Naive thymus-derived CD4-positive, alpha-beta T cell (primary cell): Measurements from ENCODE around the gene PCDHGB4. TPM values are rescaled to one million over a fixed set of nuclear protein-coding genes. Genes with fewer than 3 reads are reported as not detected.
"Not testable (repeated sequence)": the region's sequence is repeated elsewhere in the genome, so short reads cannot be mapped to it uniquely, and the experiment has no call there.

Experiments
- ATAC-seq: fragments of 150-1000 bp; cut with Tn5 transposase; 2 replicates; pipeline ENCODE4 v1.10.0; 2021; ENCODE audit warnings: mild to moderate bottlenecking, moderate library complexity
- CTCF ChIA-PET: fragments of 350-600 bp; sonication (Branson Sonifier 250); formaldehyde crosslinking; loops from one replicate; lab custom pipeline; 2021; ENCODE audit warnings: antibody characterized with exemption; lab: Charles Lee
- POLR2A ChIA-PET: fragments of 350-600 bp; sonication (Branson Sonifier 250); formaldehyde crosslinking; loops from one replicate; lab custom pipeline; 2021; ENCODE audit warnings: antibody characterized with exemption, inconsistent platforms; lab: Charles Lee
- DNase-seq, 9 donors: peaks; one replicate each; pipeline versions ENCODE4 v3.0.0 to v3.0.0-alpha.2; 2020 to 2022; ENCODE audit warnings: mixed read lengths in 1 of 9
- H3K27ac ChIP-seq: one replicate; pipeline ENCODE4 v1.7.0; 2013; ENCODE audit warnings: mild to moderate bottlenecking, low read depth, low read length, moderate library complexity
- H3K27me3 ChIP-seq, 2 donors: one replicate each; pipeline ENCODE4 v1.7.0; 2013; ENCODE audit warnings: low read length in 2 of 2, mild to moderate bottlenecking in 2 of 2, moderate library complexity in 2 of 2; ENCODE audit not compliant: control insufficient read depth in 2 of 2, insufficient read depth in 2 of 2
- H3K36me3 ChIP-seq, 3 experiments: 1 replicate in 2 of 3; 2 replicates in 1 of 3; pipeline ENCODE4 v1.7.0; 2013; ENCODE audit warnings: low read length in 3 of 3, mild to moderate bottlenecking in 3 of 3, moderate library complexity in 1 of 3; ENCODE audit not compliant: insufficient read depth in 3 of 3, control insufficient read depth in 2 of 3
- H3K4me1 ChIP-seq, 2 donors: one replicate each; pipeline ENCODE4 v1.7.0; 2013; ENCODE audit warnings: low read length in 2 of 2, mild to moderate bottlenecking in 2 of 2, moderate library complexity in 1 of 2; ENCODE audit not compliant: control insufficient read depth in 2 of 2, insufficient read depth in 2 of 2
- H3K4me3 ChIP-seq: 2 replicates; pipeline ENCODE4 v1.7.0; 2013; ENCODE audit warnings: mild to moderate bottlenecking, low read length
- H3K9me3 ChIP-seq, 3 experiments: 1 replicate in 2 of 3; 2 replicates in 1 of 3; pipeline ENCODE4 v1.7.0; 2013; ENCODE audit warnings: low read length in 3 of 3; ENCODE audit not compliant: control insufficient read depth in 2 of 3
- H3K27ac Mint-ChIP-seq, 9 donors: one replicate each; pipeline ENCODE4 v1.8.0; 2020 to 2022; ENCODE audit warnings: mixed read lengths in 9 of 9, mild to moderate bottlenecking in 8 of 9, moderate library complexity in 5 of 9, inconsistent platforms in 2 of 9
- H3K27me3 Mint-ChIP-seq, 5 donors: one replicate each; pipeline ENCODE4 v1.8.0; 2021 to 2022; ENCODE audit warnings: mixed read lengths in 5 of 5, mild to moderate bottlenecking in 1 of 5
- H3K36me3 Mint-ChIP-seq, 5 donors: one replicate each; pipeline ENCODE4 v1.8.0; 2020 to 2022; ENCODE audit warnings: mixed read lengths in 5 of 5, mild to moderate bottlenecking in 3 of 5, inconsistent platforms in 1 of 5
- H3K4me1 Mint-ChIP-seq, 7 donors: one replicate each; pipeline ENCODE4 v1.8.0; 2020 to 2022; ENCODE audit warnings: mixed read lengths in 7 of 7, mild to moderate bottlenecking in 3 of 7, inconsistent platforms in 1 of 7
- H3K4me3 Mint-ChIP-seq, 10 donors: one replicate each; pipeline ENCODE4 v1.8.0; 2020 to 2022; ENCODE audit warnings: mild to moderate bottlenecking in 10 of 10, mixed read lengths in 10 of 10, moderate library complexity in 6 of 10, inconsistent platforms in 2 of 10
- H3K9me3 Mint-ChIP-seq, 11 donors: one replicate each; pipeline ENCODE4 v1.8.0; 2020 to 2022; ENCODE audit warnings: mixed read lengths in 11 of 11, mild to moderate bottlenecking in 4 of 11, inconsistent platforms in 1 of 11, moderate library complexity in 1 of 11
- intact Hi-C, 2 donors: fragments of 100-400 bp; cut with micrococcal nuclease; formaldehyde crosslinking; loops; one replicate each; pipeline ENCODE4 v1.15.1; 2023
- polyA plus RNA-seq, 2 donors: library from polyadenylated mRNA; unstranded; fragments of 300-500 nt; fragmentation: Illumina TruSeq; gene quantifications; one replicate each; pipeline ENCODE4 v1.2.3, GENCODE V29; 2021
- total RNA-seq, 6 experiments: library from RNA in 5 of 6; stranded (reverse) in 5 of 6; gene quantifications; 1 replicate in 5 of 6; 2 replicates in 1 of 6; pipeline ENCODE4 v1.2.3 and lab custom pipeline; 2021 to 2026

The PCDHGB4 gene
- total and polyA plus RNA-seq, 7 experiments from 2014 or later, result 0.08 to 0.27 (median 0.24) TPM; not detected in 3

- H3K36me3 Mint-ChIP-seq, result peaks cover 5 to 41% (median 10%) of the 10 kb centered on the region in 5 donors
- H3K9me3 Mint-ChIP-seq, result peaks cover 0 to 90% (median 60%) of the 10 kb centered on the region in 11 donors
- no peak for DNase-seq
- peaks cover 4 to 14% of the 10 kb centered on the region in 2 donors for H3K27me3 ChIP-seq
- no peaks in the 10 kb centered on the region for H3K36me3 ChIP-seq
- H3K4me1 ChIP-seq, result no peaks in the 10 kb centered on the region
- intact Hi-C loops, result no loop called here
- H3K4me1 Mint-ChIP-seq, result peaks cover 0 to 3% (median 0%) of the 10 kb centered on the region in 7 donors
- peak overlapping the region in 2 of 9 donors; percentile 55 to 77 for H3K27ac Mint-ChIP-seq
- H3K27me3 Mint-ChIP-seq, result peaks cover 30 to 85% (median 78%) of the 10 kb centered on the region in 5 donors
- no peak for ATAC-seq
- H3K27ac ChIP-seq, result no peak overlapping the region
- no peak overlapping the region for H3K4me3 ChIP-seq
- H3K9me3 ChIP-seq, result peaks cover 0 to 45% (median 0%) of the 10 kb centered on the region in 3 experiments
- CTCF ChIA-PET, result interaction anchor here (1.0 kb wide), 1 partner anchor 28 kb away, joined by 3 read pairs; the partner anchor contains the start of gene PCDHGB7
- H3K4me3 Mint-ChIP-seq, result peak overlapping the region in 2 of 10 donors; percentile 10 to 13
- POLR2A ChIA-PET, result no interaction called here
Observed at GRCh38 chr5:141389153-141390042, 1.9 kb downstream of the PCDHGB4 start.

- Mint-ChIP-seq H3K9me3 (peaks cover 0 to 88% (median 53%) of the 10 kb centered on the region in 11 donors), H3K27me3 (peaks cover 31 to 82% (median 75%) of the 10 kb centered on the region in 5 donors), H3K27ac (peak within 1 kb of the TSS in 1 of 9 donors; percentile 6), H3K4me1 (peaks cover 0 to 3% (median 0%) of the 10 kb centered on the region in 7 donors), H3K36me3 (peaks cover 3 to 30% (median 10%) of the 10 kb centered on the region in 5 donors), H3K4me3 (peak within 1 kb of the TSS in 3 of 10 donors; percentile 2 to 64 (median 25))
- Histone ChIP-seq H3K36me3 (no peaks in the 10 kb centered on the region), H3K27ac (no peak within 1 kb of the TSS), H3K9me3 (peaks cover 0 to 39% (median 0%) of the 10 kb centered on the region in 3 experiments), H3K4me3 (no peak within 1 kb of the TSS), H3K27me3 (peaks cover 4 to 12% of the 10 kb centered on the region in 2 donors), H3K4me1 (no peaks in the 10 kb centered on the region)
- CTCF ChIA-PET, result no interaction called here
- intact Hi-C loops, result no loop called here
- DNase-seq (no peak), ATAC-seq (no peak)
- POLR2A ChIA-PET, result no interaction called here
Observed at GRCh38 chr5:141392429-141393198, 5.1 kb downstream of the PCDHGB4 start, which contains the start of gene PCDHGA8. Gene PCDHGA8 (plus strand): TSS chr5:141392633. CDS start chr5:141392814, 181 bp downstream.

- no peak for ATAC-seq
- H3K4me1 Mint-ChIP-seq, result peaks cover 0 to 3% (median 0%) of the 10 kb centered on the region in 7 donors
- Histone ChIP-seq H3K4me1 (no peaks in the 10 kb centered on the region), H3K27me3 (peaks cover 4 to 12% of the 10 kb centered on the region in 2 donors), H3K27ac (no peak overlapping the region), H3K9me3 (peaks cover 0 to 38% (median 0%) of the 10 kb centered on the region in 3 experiments), H3K36me3 (no peaks in the 10 kb centered on the region), H3K4me3 (no peak overlapping the region)
- ChIA-PET POLR2A (no interaction called here), CTCF (no interaction called here)
- DNase-seq, result no peak
- peaks cover 3 to 29% (median 10%) of the 10 kb centered on the region in 5 donors for H3K36me3 Mint-ChIP-seq
- H3K9me3 Mint-ChIP-seq, result peaks cover 0 to 87% (median 51%) of the 10 kb centered on the region in 11 donors
- no peak overlapping the region for H3K4me3 Mint-ChIP-seq
- peaks cover 30 to 84% (median 74%) of the 10 kb centered on the region in 5 donors for H3K27me3 Mint-ChIP-seq
- H3K27ac Mint-ChIP-seq, result peak overlapping the region in 1 of 9 donors; percentile 6
- intact Hi-C loops, result no loop called here
Observed at GRCh38 chr5:141393267-141393666, 5.8 kb downstream of the PCDHGB4 start.

- H3K27ac ChIP-seq, ATAC-seq, CTCF ChIA-PET, H3K4me1 Mint-ChIP-seq, H3K4me1 ChIP-seq, H3K36me3 ChIP-seq, DNase-seq, intact Hi-C loops, H3K4me3 Mint-ChIP-seq, POLR2A ChIA-PET, H3K4me3 ChIP-seq: not testable (repeated sequence)
- H3K9me3 ChIP-seq, result peaks cover 0 to 39% (median 0%) of the 10 kb centered on the region in 3 experiments
- peak overlapping the region in 1 of 9 donors; percentile 28 for H3K27ac Mint-ChIP-seq
- peaks cover 2 to 27% (median 10%) of the 10 kb centered on the region in 5 donors for H3K36me3 Mint-ChIP-seq
- H3K9me3 Mint-ChIP-seq, result peaks cover 0 to 86% (median 49%) of the 10 kb centered on the region in 11 donors
- H3K27me3 ChIP-seq, result peaks cover 4 to 12% of the 10 kb centered on the region in 2 donors
- peaks cover 37 to 85% (median 74%) of the 10 kb centered on the region in 5 donors for H3K27me3 Mint-ChIP-seq
Observed at GRCh38 chr5:141394401-141395187, 7.1 kb downstream of the PCDHGB4 start.

GRCh38 chr5:141397756-141398551 is 10.5 kb downstream of the PCDHGB4 start, which contains the start of gene PCDHGB5:
Gene PCDHGB5 (plus strand): TSS chr5:141397947. CDS start chr5:141398128, 181 bp downstream.
- Mint-ChIP-seq H3K36me3 (peaks cover 4 to 27% (median 9%) of the 10 kb centered on the region in 5 donors), H3K27ac (peak within 1 kb of the TSS in 2 of 9 donors; percentile 43 to 83), H3K4me3 (peak within 1 kb of the TSS; percentile 27 to 67 (median 44)), H3K9me3 (peaks cover 4 to 82% (median 38%) of the 10 kb centered on the region in 11 donors), H3K27me3 (peaks cover 45 to 83% (median 68%) of the 10 kb centered on the region in 5 donors)
- peaks cover 2 to 18% of the 10 kb centered on the region in 2 donors for H3K27me3 ChIP-seq
- H3K36me3 ChIP-seq, H3K4me1 ChIP-seq, POLR2A ChIA-PET, CTCF ChIA-PET, H3K4me1 Mint-ChIP-seq, H3K27ac ChIP-seq, H3K4me3 ChIP-seq, intact Hi-C loops: not testable (repeated sequence)
- DNase-seq, result peak in 4 of 9 donors; percentile 41 to 49 (median 42)
- H3K9me3 ChIP-seq, result peaks cover 0 to 45% (median 0%) of the 10 kb centered on the region in 3 experiments
- ATAC-seq, result peak; percentile 89
